Measurements from ENCODE around the gene RNASE1. TPM values are rescaled to one million over a fixed set of nuclear protein-coding genes. Genes with fewer than 3 reads are reported as not detected.
"Not testable (repeated sequence)": the region's sequence is repeated elsewhere in the genome, so short reads cannot be mapped to it uniquely, and the experiment has no call there.

The RNASE1 gene
- total RNA-seq, 1 donor from 2014 or later, result 6.4 TPM

DNA sequence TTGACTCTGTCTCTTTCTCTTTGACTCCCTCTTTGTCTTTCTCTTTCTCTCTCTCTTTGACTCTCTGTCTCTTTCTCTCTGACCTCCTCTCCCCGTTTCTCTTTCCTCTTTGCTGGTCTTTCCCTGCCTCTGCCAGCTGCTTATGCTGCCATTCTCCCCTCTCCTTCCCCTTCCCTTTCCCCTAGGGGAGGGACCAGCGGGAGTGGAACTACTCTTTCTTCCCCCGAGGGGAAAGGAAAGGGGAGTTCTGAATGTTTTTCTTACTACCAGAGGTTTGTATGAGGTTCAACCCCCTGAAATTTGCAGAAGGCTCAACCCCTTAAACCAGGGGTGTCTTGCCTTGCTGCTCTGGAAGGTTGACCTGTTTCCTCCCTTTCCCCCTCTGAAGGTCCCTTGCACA, 24.7 kb upstream of the RNASE1 start:
- no peak for DNase-seq (ENCODE audit: low read depth, low spot score)
- no peaks in the 10 kb centered on the region for H3K27me3 Mint-ChIP-seq (ENCODE audit: low read depth)
- H3K4me3 Mint-ChIP-seq, result peak overlapping the region; percentile 68
- peaks cover 22% of the 10 kb centered on the region for H3K4me1 Mint-ChIP-seq
- peaks cover 2% of the 10 kb centered on the region for H3K36me3 Mint-ChIP-seq (ENCODE audit: low read depth)
- peak overlapping the region; percentile 82 for H3K27ac Mint-ChIP-seq (ENCODE audit: unreplicated experiment)
- TF ChIP-seq, protein P1, sequence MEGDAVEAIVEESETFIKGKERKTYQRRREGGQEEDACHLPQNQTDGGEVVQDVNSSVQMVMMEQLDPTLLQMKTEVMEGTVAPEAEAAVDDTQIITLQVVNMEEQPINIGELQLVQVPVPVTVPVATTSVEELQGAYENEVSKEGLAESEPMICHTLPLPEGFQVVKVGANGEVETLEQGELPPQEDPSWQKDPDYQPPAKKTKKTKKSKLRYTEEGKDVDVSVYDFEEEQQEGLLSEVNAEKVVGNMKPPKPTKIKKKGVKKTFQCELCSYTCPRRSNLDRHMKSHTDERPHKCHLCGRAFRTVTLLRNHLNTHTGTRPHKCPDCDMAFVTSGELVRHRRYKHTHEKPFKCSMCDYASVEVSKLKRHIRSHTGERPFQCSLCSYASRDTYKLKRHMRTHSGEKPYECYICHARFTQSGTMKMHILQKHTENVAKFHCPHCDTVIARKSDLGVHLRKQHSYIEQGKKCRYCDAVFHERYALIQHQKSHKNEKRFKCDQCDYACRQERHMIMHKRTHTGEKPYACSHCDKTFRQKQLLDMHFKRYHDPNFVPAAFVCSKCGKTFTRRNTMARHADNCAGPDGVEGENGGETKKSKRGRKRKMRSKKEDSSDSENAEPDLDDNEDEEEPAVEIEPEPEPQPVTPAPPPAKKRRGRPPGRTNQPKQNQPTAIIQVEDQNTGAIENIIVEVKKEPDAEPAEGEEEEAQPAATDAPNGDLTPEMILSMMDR (conservative IDR thresholded peaks at IDR 0.05), result no peak
- peaks cover 2% of the 10 kb centered on the region for H3K9me3 Mint-ChIP-seq

DNA sequence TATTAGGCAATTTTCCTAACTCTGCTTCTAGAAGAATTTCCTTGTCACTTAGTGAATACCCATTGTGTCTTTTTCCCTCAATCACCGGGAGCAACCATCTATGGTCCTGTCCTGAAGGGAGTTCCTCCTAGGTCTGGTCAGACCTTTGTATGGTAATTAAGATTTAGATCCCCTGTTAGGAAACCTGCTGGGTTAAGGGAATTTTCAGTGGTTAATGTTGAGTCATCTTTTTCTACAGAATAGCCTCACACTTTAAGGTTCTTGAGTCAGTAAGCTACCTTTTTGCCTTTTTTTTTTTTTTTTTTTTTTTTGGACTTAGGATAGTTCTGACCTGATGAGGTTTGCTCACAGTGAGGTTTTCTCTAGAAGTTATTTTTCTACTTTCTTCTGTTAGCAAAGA, 24.0 kb upstream of the RNASE1 start:
- not testable (repeated sequence) for DNase-seq (ENCODE audit: low read depth, low spot score); H3K9me3 Mint-ChIP-seq; H3K4me3 Mint-ChIP-seq; H3K27me3 Mint-ChIP-seq (ENCODE audit: low read depth); H3K36me3 Mint-ChIP-seq (ENCODE audit: low read depth); H3K27ac Mint-ChIP-seq (ENCODE audit: unreplicated experiment)
- peaks cover 28% of the 10 kb centered on the region for H3K4me1 Mint-ChIP-seq

DNA sequence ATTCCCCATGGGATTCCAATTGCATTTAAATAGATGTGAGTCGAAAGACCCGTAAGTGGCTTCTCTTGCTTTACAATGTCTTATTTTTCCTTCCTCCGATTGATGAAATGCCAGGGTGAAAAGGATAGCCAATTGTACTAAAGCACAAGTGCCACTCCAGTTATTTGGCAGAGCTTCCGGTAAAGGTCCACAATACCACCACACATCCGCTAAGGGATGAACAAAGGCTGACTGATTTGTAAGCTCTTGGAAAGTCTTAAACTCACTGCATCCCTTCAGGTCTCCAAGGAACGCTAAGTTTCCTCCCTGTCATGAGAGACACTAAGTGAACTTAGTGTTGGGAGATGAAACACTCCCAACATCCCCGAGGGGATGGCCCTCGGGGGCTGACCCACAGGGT, 21.2 kb upstream of the RNASE1 start:
- no peak for DNase-seq (ENCODE audit: low read depth, low spot score)
- TF ChIP-seq, protein P1 (conservative IDR thresholded peaks at IDR 0.05), result no peak
- H3K4me1 Mint-ChIP-seq, result peaks cover 44% of the 10 kb centered on the region
- H3K27ac Mint-ChIP-seq (ENCODE audit: unreplicated experiment), result no peak overlapping the region
- H3K4me3 Mint-ChIP-seq, result no peak overlapping the region
- H3K36me3 Mint-ChIP-seq (ENCODE audit: low read depth), result peaks cover 2% of the 10 kb centered on the region
- no peaks in the 10 kb centered on the region for H3K27me3 Mint-ChIP-seq (ENCODE audit: low read depth)
- peaks cover 5% of the 10 kb centered on the region for H3K9me3 Mint-ChIP-seq

DNA sequence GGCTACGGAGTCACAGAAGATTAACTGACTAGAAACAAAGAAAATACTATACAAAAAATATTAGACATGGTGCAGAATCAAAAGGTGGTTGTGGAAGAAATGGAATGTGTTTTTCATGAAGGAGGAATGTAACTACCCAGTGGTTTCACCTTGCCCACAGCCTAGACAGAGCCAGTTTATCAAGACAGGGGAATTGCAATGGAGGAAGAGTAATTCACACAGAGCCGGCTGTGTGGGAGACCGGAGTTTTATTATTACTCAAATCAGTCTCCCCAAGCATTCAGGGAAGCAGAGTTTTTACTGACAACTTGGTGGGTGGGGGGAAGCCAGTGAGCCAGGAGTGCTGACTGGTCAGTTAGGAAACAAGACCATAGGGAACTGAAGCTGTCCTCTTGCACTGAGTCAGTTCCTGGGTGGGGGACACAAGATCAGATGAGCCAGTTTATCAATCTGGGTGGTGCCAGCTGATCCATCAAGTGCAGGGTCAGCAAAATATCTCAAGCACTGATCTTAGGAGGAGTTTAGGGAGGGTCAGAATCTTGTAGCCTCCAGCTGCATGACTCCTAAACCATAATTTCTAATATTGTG, 19.0 kb upstream of the RNASE1 start:
- not testable (repeated sequence) for H3K27me3 Mint-ChIP-seq (ENCODE audit: low read depth); DNase-seq (ENCODE audit: low read depth, low spot score); H3K9me3 Mint-ChIP-seq; H3K36me3 Mint-ChIP-seq (ENCODE audit: low read depth); H3K4me3 Mint-ChIP-seq
- peak overlapping the region; percentile 58 for H3K27ac Mint-ChIP-seq (ENCODE audit: unreplicated experiment)
- peaks cover 41% of the 10 kb centered on the region for H3K4me1 Mint-ChIP-seq

DNA sequence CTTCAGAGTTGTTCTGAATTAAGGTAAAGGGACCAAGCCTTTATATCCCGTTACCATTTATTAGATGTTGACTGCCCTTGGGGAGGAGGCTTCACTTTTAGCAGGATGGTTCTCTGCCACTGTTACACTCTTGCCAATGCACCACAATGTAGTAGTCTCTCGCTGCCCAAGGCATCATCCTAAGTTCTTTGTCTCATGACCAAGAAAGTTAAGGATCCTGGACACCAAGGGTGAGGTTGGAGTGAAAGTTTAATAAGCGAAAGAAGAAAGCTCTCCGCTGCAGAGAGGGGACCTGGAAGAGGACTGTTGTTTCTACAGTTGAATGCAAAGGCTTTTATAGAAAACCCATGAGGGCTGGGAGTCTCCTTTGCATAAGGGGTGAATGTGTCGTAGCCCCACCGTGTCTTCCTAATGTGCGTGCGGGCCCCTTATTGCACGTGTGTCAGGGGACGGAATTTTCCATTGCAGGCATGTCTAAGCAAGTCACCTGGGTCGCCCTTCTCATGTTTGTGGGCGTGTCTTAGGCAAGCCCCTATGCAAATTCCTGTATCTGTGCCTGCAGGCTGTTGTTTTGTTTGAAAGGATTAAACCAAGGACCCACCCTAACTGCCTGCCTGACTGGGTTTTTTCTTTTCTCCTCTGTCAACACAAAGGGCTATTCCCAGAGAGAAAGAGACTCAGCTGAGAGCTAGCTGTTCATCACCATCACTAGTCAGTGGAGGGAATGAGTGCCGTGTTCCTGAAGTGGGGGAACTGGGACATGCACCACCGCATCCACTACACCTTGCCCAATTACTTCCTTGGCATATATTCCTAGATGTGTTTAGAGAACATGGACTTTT, 17.6 kb upstream of the RNASE1 start:
- Mint-ChIP-seq H3K9me3 (peaks cover 3% of the 10 kb centered on the region), H3K27ac (ENCODE audit: unreplicated experiment) (no peak overlapping the region), H3K4me1 (peaks cover 41% of the 10 kb centered on the region), H3K36me3 (ENCODE audit: low read depth) (no peaks in the 10 kb centered on the region), H3K4me3 (no peak overlapping the region), H3K27me3 (ENCODE audit: low read depth) (no peaks in the 10 kb centered on the region)
- TF ChIP-seq, protein P1 (conservative IDR thresholded peaks at IDR 0.05), result no peak
- DNase-seq (ENCODE audit: low read depth, low spot score), result no peak

DNA sequence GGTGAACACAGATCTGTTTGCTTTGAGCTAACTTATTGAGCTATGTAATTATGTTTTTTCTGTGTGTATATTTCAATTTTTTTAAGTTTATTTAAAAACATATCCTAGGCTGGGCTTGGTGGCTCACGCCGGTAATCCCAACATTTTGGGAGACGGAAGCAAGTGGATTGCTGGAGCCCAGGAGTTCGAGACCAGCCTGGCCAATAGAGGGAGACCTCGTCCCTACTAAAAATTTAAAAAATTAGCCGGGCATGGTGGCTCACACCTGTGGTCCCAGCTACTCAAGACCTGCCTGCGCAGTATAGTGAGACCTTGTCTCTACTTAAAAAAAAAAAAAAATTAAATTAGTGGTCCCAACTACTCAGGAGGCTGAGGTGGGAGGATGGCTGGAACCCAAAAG, 16.2 kb upstream of the RNASE1 start:
- H3K36me3 Mint-ChIP-seq (ENCODE audit: low read depth), result no peaks in the 10 kb centered on the region

DNA sequence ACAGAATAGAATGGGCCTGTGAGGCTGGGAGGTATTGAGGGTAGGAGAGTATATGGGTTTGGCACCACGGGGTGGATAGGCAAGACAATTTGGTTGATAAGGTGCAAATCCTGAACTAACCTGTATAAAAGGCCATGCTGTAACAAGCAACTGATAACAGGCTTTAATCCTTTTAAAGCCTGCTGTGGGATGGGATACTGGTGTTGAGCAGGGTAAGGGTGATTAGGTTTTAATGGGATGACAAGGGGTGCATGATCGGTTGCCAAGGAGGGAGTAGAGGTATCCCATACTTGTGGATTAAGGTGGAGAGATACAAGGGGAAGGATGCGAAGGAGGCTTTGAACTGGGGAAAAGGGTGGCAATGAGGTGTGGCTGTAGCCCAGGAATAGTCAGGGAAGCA, 13.3 kb upstream of the RNASE1 start:
- peak overlapping the region; percentile 28 for H3K27ac Mint-ChIP-seq (ENCODE audit: unreplicated experiment)
- H3K4me3 Mint-ChIP-seq; H3K27me3 Mint-ChIP-seq (ENCODE audit: low read depth); H3K36me3 Mint-ChIP-seq (ENCODE audit: low read depth); DNase-seq (ENCODE audit: low read depth, low spot score); H3K9me3 Mint-ChIP-seq: not testable (repeated sequence)
- peaks cover 24% of the 10 kb centered on the region for H3K4me1 Mint-ChIP-seq

More for the DNA sequence above, 16.2 kb upstream of the RNASE1 start:
- no peaks in the 10 kb centered on the region for H3K27me3 Mint-ChIP-seq (ENCODE audit: low read depth)
- no peak overlapping the region for H3K4me3 Mint-ChIP-seq
- H3K27ac Mint-ChIP-seq (ENCODE audit: unreplicated experiment), result no peak overlapping the region
- peaks cover 3% of the 10 kb centered on the region for H3K9me3 Mint-ChIP-seq
- H3K4me1 Mint-ChIP-seq, result peaks cover 36% of the 10 kb centered on the region
- TF ChIP-seq, protein P1 (conservative IDR thresholded peaks at IDR 0.05), result no peak
- DNase-seq (ENCODE audit: low read depth, low spot score), result no peak
